HS-27A (cell line): ENCODE results near the gene LMLN.
"Not testable (repeated sequence)": the region's sequence is repeated elsewhere in the genome, so short reads cannot be mapped to it uniquely, and the experiment has no call there.

Experiments
- DNase-seq: peaks from one replicate; pipeline ENCODE4 v3.0.0-alpha.2; 2012; ENCODE audit warnings: low read depth, missing footprints

LMLN gene

GRCh38 chr3:198027045-198027798, 67.2 kb downstream of the LMLN start:
- DNase-seq = no peak

- DNase-seq = no peak
Observed at GRCh38 chr3:198027799-198028390, 67.9 kb downstream of the LMLN start.

- no peak for DNase-seq
Observed at GRCh38 chr3:198028718-198029117, 68.7 kb downstream of the LMLN start.

- no peak for DNase-seq
Observed at GRCh38 chr3:198030125-198030524, 70.1 kb downstream of the LMLN start.

GRCh38 chr3:198030726-198031125, 70.7 kb downstream of the LMLN start:
- DNase-seq = no peak

- DNase-seq = no peak
Observed at GRCh38 chr3:198032039-198032936, 72.3 kb downstream of the LMLN start.

- DNase-seq = no peak
Observed at GRCh38 chr3:198043119-198043518, 83.1 kb downstream of the LMLN start.

GRCh38 chr3:198046120-198046857, 86.3 kb downstream of the LMLN start:
- no peak for DNase-seq

GRCh38 chr3:198048445-198048844, 88.4 kb downstream of the LMLN start:
- DNase-seq = no peak

- no peak for DNase-seq
Observed at GRCh38 chr3:198051836-198052235, 91.8 kb downstream of the LMLN start.

GRCh38 chr3:198053462-198053861, 93.4 kb downstream of the LMLN start:
- not testable (repeated sequence) for DNase-seq

GRCh38 chr3:198061119-198062067, 101.4 kb downstream of the LMLN start:
- DNase-seq = no peak

GRCh38 chr3:198062068-198062465, 102.0 kb downstream of the LMLN start:
- DNase-seq = no peak

- no peak for DNase-seq
Observed at GRCh38 chr3:198064420-198064819, 104.4 kb downstream of the LMLN start.

GRCh38 chr3:198065897-198066296, 105.9 kb downstream of the LMLN start:
- DNase-seq = no peak

- DNase-seq = no peak
Observed at GRCh38 chr3:198067416-198067815, 107.4 kb downstream of the LMLN start.

GRCh38 chr3:198070871-198071270, 110.9 kb downstream of the LMLN start:
- DNase-seq = no peak

- peak; percentile 97 for DNase-seq
Observed at GRCh38 chr3:198071602-198072287, 111.7 kb downstream of the LMLN start.

- DNase-seq = no peak
Observed at GRCh38 chr3:198076722-198077308, 116.8 kb downstream of the LMLN start.
